SH-SY5Y (cell line): ENCODE results near the gene CHTF18.

Experiments
- GATA2 ChIP-seq: IDR thresholded peaks from 2 replicates; pipeline ENCODE4 v1.6.1; 2011; ENCODE audit warnings: mild to moderate bottlenecking, low read depth, low read length
- GATA3 ChIP-seq: IDR thresholded peaks from 2 replicates; pipeline ENCODE4 v1.6.1; 2011; ENCODE audit warnings: low read depth, mild to moderate bottlenecking, low read length, moderate library complexity

DNA sequence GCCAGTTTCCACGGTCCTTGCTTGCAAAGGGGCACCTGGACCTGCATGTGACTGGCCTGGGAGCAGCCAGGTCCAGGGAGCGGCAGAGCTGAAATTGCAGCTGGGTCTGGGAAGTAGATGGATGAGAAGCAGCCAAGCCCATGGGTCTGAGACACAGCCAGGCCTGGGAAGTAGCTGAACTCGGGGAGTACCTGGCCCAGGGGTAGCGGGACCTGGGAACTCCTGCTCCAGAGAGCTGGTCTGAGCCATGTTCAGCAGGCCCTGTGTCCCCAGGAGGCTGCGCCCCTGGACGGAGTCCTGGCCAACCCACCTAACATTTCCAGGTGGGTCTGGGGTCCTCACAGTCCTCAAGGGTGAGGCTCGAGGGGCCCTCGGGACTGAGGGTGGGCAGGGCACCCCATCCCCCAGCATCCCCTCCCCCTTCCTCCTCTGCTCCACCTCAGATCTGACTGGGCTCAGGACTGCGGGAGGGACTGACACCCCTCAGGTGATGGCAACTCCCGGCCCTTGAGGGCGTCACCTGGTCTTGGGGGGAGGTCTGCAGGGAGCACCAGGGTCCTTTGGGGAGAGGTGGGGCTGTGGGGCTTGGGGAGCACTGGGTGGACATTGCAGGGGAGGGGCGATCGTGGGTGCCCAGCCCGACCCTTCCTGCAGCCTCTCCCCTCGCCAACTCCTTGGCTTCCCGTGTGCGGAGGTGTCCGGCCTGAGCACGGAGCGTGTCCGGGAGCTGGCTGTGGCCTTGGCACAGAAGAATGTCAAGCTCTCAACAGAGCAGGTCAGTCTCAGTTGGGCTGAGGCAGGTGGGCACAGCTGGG is 24.8 kb upstream of the CHTF18 start:
- TF ChIP-seq GATA2 (no peak), GATA3 (no peak)
